HG03066 (cell line): ENCODE results near the gene LIX1L.

Source experiments
- ATAC-seq: cut with Tn5 transposase; IDR thresholded peaks from one replicate; pipeline ENCODE4 v1.9.1; 2021; ENCODE audit warnings: low read depth; ENCODE audit not compliant: unreplicated experiment

Gene LIX1L

GRCh38 chr1:145963265-145964019, 5.6 kb upstream of the LIX1L start:
- ATAC-seq: no peak

DNA sequence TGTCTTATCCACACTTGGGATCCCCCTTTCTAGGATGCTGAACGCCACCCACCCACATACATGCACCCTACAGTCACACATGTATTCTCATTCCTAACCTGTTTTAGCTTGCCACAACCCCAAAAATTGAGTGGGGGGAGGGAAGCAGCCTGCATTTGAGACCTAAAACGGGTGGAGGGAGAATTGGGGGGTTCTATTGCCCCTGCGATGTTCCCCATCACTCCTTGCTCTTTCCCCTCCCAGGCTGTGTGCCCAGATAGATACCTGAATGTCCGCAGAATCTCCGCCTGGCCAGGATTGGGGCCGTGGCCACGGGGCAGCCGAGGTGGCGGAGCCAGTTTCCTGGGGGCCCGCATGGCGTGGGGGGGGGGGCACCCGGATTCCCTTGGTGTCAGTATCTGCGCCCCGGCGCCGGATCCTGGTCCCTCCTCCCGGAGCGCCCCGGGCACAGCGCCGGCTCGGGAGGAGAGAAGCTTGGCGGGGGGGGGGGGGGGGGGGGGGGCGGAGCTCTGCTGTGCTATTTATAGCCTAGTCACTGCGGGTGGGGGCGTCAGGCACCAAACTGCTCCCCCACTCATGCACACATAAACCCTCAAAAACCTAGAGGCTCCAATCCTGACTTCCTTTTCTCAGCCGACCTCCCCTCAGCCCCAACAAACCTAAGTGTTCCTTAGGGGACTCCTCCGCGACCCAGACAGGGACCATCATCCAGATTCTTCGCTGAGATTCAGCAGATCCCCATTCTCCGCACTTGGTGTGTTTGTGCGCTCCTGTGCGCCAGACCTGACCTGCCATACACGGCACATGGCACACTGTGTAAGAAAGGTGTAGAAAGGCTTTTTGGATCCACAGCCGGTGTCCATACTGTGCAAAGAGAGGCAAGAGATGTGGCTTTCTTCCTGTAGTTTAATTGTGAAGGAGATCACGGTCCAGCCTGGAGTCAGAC, 4.6 kb upstream of the LIX1L start:
- ATAC-seq: no peak

GRCh38 chr1:145961425-145962156, 3.8 kb upstream of the LIX1L start:
- ATAC-seq: no peak

DNA sequence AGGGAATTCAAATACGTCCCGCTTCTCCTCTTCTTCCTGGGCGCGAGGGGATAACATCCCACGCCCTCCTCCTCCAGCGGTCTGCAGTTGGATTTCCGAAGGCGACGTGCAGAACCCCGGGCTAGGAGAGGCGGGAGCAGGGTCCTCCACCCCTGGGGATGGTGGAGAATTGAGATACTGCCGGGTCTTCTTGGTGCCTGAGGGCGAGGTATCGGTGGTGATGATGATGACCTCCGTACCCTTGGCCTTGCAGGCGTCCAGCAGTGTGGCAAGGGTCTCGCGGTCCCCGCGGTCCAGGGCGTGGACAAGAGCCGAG, 3.2 kb upstream of the LIX1L start:
- no peak for ATAC-seq

- no peak for ATAC-seq
Observed at GRCh38 chr1:145960468-145961108, 2.8 kb upstream of the LIX1L start.

DNA sequence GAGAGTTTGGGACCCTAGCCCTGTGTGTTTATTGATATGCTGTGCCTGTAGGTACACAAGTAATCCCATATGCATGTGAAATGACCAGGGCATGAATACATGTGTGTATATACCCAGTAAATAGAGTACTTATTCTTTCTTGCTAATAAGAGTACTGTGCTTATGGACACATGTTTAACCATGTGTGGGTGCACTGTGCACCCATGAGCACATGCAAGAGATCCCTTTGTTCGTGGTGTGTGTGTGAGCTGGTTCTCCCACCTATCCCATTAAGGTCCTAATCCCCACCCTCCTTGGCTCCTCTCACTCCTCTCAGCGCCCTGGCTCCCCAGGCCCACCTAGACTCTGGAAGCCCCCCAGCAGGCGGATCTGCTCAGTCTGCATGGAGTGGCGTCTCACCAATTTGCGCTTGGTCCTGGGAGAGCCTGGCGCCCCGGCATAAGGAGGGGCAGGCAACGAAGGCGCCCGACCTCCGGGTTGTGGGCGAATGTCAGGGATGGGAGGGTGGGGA, 2.2 kb upstream of the LIX1L start:
- ATAC-seq: no peak

DNA sequence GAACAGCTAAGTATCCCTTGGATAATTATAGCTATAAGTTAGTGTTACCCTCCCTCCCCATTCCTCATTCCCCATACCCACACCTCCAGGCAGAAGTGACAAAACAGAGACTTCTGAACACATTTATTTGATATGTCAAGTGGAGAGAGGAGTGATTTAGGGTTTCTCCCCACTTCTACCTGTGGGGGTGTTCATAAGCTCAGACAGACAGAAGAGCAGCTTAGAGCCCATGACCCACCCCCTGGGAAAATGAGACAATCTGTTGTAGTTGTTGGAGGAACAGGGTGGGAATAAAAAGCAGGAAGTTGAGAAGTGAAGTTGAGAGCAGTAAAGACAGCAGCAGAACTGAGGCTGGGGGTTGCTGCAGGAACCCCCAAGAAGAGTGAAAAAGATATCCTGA, 1.5 kb upstream of the LIX1L start:
- ATAC-seq: no peak

DNA sequence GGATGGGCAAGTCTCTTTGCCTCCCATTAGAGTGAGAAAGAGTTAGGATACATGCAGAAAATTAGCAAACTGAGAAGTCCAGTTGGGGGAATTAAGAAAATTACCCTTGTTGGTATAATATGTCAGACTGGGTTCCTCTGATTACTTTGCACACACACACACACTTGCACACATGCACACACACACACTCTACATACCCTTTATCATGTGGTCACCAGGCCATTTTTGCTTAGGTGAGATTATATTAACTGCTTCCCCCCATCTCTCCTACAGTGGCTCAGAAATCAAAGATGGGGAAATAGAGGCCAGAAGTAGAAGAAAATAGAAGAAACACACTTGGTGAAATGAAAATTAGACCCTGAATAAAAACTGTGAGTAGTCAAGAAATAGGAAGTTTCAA, 917 bp upstream of the LIX1L start:
- ATAC-seq: no peak

GRCh38 chr1:145956781-145957442, 905 bp downstream of the LIX1L start:
- no peak for ATAC-seq

DNA sequence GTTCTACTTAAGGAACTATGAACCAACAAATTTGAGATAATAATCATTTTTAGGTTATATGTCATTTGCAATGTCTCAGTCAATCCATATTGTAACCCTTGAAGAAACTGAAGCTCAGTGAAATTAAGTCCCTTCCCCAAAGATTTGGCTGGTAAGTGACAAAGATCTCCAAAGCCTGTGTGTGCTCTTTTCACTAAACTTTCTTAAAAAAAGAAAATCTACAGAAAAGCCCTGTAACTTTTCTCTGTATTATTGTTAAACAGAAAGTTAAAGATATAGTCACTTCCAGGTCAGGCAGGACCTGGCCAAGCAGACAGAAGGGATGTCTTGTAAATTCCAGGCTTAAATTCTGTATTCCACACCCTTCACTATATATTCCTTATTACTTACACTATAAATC, 1.5 kb downstream of the LIX1L start:
- no peak for ATAC-seq

DNA sequence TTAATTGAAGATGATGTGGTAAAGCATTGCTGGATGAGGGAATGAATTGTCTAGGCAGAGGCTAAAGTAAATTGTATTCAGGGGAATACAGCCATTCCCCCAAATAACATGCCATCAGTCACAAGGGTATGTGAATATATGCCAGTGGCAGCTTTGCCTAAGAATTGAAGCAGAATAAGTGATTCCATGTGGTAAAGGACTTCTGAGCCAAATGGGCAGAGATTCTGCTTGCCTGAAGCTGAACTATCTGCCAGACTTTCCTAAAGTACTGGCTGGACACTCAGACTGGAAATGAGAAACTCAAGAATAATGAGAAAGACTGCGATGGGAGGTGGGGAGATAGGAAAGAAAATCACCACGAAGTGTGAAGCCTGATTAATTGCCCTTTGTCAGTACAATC, 2.4 kb downstream of the LIX1L start:
- no peak for ATAC-seq

GRCh38 chr1:145953861-145954260, 4.0 kb downstream of the LIX1L start:
- ATAC-seq: no peak

GRCh38 chr1:145952903-145953302, 4.9 kb downstream of the LIX1L start:
- ATAC-seq: no peak

DNA sequence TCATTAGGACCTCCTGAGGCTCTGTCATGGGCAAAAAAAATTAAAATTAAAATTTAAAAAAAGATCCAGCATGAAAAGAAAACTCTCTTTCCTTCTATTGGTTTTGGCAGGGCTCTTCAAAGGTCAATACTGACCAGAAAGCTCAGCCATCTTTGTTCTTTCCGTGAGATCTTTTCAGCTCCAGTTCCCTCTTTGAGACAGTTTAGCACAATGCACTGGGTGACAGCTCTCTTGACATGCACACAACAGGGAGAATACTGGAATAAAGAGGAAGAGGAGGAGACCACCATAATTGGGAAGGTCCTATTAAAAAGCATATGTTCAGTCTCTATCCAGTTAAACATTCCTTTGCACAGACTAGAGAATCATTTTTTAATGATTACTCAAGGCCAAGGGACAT, 6.3 kb downstream of the LIX1L start:
- ATAC-seq: no peak

DNA sequence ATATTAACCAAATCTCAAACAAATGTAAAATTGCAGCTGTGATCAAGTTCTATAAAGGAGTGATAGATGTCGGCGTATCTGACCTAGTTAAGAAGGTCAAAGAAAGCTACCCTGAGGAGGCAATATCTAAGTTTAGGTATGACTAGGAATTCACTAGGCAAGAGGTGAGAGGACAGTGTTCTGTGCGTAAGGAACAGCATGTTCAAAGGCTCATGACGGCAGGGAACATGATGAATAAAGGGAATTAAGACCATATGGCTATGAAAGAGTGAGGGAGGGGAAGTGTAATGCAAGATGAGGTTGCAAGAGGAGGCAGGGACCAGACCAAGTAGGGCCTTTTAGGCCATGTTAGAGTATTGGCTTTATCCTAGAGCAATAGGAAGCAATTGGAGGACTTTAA, 8.6 kb downstream of the LIX1L start:
- ATAC-seq: no peak

GRCh38 chr1:145947551-145947950, 10.3 kb downstream of the LIX1L start:
- no peak for ATAC-seq

GRCh38 chr1:145946477-145946986, 11.3 kb downstream of the LIX1L start:
- ATAC-seq: no peak

DNA sequence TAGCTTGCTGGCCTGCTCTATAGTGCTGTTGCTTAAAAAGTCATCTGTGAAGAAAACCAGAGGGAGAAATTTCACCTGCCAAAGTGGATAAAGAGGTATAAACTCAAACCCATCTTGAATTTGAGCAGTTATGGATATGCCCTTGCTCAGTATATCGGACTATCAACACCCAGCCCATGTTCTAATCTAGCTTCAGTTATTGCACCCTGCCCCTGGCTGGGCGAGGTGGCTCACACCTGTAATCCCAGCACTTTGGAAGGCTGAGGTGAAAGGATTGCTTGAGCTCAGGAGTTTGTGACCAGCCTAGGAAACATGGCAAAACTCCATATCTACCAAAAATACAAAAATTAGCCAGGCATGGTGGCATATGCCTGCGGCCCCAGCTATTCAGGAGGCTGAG, 13.3 kb downstream of the LIX1L start:
- no peak for ATAC-seq

DNA sequence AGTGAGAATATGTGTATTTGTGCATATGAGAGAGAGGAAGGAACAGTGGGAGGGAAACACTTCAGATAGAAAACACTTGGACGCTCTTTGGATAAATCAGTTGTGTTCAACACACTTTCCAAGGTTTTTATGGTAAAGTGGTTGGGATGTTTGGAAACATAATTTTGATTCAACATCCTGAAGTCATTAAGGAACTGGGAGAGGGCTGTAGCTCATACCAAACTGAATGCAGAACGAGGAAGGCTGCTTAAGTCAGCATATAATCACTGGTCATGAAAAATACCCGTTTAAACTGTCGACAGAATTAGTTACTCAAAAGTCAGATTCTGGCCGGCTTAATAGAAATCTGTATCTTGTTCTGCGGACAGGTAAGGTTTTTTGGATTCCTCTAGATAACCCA, 14.9 kb downstream of the LIX1L start:
- no peak for ATAC-seq

- no peak for ATAC-seq
Observed at GRCh38 chr1:145942405-145942804, 15.4 kb downstream of the LIX1L start.
